HG02970 (cell line): ENCODE results near the gene TNFAIP8L1.
A peak's percentile ranks its signal among the peaks of the same experiment; 100 is the strongest.
"Not testable (repeated sequence)": the region's sequence is repeated elsewhere in the genome, so short reads cannot be mapped to it uniquely, and the experiment has no call there.

Source experiments
- ATAC-seq: cut with Tn5 transposase; IDR thresholded peaks from one replicate; pipeline ENCODE4 v1.9.1; 2021; ENCODE audit warnings: mild to moderate bottlenecking, moderate library complexity, moderate number of reproducible peaks; ENCODE audit not compliant: unreplicated experiment, low FRiP score

Gene TNFAIP8L1

DNA sequence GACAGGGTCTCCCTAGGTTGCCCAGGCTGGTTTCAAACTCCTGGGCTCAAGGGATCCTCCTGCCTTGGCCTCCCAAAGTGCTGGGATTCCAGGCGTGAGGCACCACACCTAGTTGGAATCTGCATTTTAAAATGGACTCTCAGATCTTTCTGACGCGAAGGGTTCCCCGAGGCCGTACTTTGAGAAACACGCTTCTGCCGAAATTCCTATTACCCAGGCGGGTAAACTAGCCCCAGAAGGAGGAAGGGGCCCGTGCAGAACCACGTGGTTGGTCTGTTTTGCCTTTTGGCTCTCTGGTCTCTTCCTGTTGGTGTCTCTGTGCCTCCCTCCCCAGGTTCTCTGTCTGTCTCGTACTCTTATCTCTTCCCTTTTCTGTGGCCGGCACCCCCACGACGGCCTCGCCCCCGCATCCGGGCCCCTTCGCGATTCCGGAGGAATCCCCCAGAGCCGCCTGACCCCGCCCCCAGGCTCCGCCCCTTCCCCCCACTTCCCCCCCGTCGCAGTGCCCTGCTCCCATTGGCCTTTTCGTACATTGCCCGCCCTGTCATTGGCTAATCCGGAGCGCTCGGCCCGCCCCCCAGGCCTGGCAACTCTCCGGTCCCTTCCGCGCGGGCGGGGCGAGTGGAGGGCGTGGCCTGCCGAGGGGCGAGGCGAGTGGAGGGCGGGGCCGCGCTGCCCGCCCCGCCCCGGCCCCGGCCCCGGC, at the start of gene TNFAIP8L1:
Gene TNFAIP8L1 (plus strand): TSS at position 689 of the 703 bp plus-strand sequence. CDS start 12,354 bp downstream, outside the sequence.
- peak; percentile 81 for ATAC-seq

DNA sequence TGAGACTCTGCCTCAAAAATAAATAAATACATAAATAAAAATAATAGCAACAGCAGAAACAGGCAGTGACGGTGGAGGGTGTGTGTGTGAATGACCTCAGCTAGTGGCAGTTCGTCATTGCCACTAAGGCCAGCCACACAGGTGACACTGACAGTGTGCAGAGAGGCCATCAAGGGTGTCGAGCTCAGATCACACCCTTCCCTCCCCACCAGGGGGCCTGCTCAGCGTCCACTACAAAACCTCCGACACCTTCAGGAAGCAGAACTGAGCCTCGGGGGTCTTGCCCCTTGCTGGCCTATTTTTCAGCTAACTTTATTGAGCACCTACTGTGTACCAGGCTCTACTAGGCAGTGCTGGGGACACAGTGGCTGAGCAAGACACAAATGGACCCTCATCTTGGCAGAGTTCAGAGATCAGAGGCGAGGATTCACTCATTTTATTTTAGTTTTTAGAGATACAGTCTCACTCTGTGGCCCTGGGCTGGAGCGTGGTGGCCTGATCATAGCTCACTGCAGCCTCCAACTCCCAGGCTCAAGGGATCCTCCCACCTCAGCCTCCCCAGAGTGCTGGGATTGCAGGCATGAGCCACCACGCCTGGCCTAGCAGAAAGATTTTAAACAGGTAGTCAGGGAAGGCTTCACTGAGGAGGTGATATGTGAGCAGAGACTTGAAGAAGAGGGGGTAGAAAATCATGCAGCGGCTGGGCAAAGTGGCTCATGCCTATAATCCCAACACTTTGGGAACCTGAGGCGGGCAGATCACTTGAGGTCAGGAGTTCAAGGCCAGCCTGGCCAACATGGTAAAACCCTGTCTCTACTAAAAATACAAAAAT, 49.5 kb upstream of the TNFAIP8L1 start:
- ATAC-seq, result no peak

DNA sequence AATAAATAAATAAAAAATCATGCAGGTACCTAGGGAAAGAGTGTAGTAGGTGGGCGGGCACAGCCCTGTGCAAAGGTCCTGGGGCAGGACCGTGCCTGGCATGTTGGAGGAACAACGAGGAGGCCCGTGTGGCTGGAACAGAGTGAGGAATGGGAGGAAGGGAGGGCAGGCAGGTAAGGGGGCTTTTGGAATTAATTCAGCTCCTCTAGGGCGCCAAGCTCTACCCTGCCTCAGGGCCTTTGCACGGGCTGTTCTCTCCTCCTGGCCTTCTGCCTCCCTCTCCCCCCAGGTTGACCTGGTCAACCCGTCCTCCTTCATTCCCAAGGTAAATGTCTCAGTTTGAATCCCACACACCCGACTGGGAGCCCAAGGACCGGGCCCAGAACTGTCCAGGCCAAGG, 48.8 kb upstream of the TNFAIP8L1 start:
- ATAC-seq, result no peak

DNA sequence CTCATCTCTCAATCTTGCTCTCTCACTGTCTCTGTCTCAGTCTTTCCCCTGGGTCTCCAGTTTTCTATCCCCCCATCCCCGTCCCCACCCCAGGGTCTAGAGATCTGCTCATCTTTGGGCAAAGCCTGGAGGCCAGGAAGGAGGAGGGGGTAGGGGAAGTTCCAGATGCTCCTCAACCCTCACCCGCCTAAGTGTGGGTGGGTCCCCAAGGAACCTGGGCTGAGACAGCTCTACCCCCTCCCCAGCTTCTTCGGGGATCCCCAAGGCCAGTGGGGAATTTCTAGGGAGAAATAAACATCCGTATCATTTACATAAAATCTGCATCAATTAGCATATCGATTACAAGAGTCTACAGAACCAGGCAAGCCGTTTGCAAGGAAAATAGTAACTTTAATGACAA, 48.0 kb upstream of the TNFAIP8L1 start:
- ATAC-seq, result no peak

DNA sequence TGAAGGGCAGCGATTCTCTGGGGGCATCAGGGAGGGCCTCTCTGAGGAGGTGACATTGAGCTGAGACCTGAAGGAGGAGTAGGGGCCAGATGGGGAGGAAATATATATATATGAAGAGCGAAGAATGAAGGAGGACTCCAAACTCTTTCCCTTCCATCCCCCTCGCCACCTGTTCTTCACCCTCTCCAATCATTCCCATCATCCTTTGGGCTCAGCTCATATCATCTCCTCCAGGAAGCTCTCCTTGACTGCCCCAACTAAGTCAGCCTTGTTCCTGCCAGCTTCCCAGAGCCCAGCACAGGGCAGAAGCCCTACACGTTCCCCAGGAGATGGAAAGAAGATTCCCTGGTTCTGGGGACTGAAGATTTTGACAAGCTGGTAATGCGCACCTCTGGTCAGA, 46.9 kb upstream of the TNFAIP8L1 start:
- no peak for ATAC-seq

DNA sequence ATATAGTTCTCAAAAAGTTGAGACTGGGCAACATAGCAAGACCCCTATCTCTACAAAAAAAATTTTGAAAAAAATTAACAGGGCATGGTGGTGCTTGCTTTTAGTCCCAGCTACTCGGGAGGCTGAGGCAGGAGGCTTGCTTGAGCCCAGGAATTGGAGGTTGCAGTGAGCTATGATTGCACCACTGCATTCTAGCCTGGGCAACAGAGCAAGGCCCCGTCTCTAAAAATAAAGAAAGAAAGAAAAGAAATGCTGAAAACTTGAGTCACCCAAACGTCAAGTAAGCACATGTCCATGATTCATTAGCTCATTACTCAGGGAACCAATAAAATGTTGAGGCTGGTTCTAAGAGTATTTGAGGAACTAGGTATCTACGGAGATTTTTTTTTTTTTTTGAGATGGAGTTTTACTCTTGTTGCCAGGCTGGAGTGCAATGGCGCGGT, 45.9 kb upstream of the TNFAIP8L1 start:
- no peak for ATAC-seq

DNA sequence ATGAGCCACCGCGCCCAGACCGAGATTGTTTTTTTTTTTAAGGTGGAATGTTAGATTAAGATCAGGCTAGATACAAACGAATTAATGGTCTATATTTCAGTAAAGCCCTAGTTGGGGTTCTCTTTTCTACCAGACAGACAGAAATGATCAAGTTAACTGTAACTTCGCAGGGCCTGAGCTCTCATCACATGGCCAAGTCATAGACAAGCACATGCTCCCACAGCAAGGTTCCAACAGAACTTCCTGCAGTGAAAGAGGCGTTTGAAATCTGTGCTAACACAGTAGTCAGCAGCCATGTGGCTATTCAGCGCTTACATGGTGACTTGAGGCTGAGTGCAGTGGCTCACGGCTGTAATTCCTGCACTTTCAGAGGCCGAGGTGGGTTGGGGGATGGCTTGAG, 45.1 kb upstream of the TNFAIP8L1 start:
- ATAC-seq, result no peak

DNA sequence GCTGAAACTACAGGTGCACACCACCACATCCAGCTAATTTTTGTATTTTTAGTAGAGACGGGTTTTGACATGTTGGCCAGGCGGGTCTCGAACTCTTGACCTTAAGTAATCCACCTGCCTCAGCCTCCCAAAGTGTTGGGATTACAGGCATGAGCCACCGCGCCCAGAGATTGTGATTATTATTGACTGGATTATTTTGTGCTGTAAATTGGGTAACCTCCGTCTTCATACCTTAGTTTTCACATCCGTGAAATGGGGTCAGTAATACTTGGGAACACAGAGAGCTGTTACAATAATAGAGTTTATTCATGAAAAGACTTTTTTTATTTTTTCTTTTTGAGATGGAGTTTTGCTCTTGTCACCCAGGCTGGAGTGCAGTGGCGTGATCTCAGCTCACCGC, 44.2 kb upstream of the TNFAIP8L1 start:
- ATAC-seq, result not testable (repeated sequence)

DNA sequence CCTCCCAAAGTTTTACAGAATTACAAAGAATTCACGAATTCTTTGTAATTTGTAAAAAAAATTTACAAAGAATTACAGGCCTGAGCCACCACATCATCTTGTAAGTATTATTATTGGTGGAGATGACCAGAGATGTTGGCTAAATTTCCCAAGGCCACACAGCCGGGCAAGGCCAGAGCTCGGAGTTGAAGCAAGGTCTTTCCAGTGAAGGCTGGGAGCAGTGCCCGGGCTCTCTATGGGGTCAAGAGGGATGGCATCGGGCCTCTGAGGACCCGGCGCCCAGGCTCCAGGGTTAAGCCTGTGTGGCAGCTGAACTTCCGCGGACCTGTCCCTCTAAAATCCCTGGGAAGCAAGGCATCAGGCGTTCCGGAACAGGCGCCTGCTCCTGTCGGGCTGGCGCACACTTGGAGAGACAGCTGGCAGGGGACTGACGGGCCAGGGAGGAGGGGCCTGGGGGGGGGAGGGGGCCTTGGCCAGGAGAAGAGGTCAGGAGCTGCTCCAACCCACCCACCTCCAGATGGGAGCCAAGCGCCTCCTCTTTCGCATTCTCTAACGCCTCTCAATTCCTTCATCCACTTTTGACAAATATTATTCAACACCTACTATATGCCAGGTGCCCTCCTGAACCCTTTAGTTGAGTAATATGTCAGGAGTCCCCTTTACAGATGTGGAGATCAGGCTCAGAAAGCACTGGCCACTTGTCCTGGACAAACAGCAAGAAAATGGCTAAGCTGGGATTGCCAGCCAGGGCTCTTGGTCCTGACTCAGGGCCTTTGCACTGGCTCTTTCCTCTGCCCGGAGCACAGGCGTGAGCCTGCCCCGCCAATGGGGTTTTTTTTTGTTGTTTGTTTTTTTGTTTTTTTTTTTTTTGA, 43.0 kb upstream of the TNFAIP8L1 start:
- ATAC-seq, result no peak

DNA sequence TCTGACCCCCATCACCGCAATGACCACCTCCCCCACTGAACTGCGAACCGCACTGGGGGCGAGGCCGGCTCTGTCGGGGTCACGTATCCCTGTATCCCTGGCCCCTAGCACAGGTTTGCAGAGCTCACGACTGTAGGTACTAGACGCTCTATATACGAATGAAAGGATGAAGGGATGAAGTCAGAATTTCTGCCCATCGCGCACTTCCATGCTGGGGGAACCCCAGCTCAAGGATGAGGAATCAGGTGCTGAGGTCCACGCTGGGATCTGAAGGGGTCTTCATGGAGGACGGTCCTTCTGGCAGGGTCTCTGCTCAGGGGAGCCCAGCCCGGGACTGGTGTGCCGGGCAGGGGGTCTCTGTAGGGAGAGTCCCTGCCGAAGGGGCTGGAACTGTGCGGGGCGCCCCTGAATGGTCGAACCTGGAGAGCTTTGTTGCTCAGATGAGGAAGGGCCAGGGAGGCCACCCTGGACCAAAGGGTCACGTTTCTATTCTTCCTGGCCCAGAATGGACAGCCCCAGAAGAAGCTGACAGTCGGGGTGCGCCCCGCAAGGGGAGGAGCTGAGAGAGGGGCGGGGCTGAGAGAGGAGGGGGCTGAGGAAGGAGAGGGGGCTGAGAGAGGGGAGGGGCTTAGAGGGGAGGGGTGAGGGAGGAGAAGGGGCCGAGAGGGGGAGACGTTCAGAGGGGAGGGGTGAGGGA, 41.9 kb upstream of the TNFAIP8L1 start:
- no peak for ATAC-seq

DNA sequence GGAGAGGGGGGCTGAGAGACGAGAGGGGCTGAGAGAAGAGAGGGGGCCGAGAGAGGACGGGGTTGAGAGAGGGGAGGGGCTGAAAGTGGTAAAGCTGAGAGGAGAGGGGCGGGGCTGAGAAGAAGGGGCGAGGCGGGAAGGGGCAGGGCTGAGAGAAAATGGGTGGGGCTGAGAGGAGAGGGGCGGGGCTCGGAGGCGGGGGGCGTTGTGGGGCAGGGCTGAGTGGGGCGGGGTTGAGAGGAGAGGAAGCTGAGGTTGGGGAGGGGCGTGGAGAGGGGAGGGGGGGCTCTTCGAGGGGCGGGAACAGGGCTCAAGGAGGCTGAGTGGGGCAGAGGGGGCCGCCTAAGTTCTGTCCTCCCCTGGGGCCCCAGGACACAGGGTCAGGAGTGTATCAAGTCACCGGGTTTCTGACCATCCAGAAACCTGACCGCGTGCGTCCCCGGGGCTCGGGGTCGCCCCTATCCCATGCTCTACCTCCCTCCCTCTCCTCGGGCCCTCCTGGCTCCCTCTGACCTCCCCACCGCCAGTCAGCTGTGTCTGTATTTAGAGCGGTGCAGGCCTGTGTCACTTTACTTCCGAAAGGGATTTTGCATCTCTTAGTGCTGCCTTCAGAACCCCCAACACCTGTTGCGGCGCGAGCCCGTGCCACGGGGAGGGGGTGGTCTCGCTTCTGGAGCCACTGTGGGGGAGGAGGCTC, 41.2 kb upstream of the TNFAIP8L1 start:
- ATAC-seq, result no peak

DNA sequence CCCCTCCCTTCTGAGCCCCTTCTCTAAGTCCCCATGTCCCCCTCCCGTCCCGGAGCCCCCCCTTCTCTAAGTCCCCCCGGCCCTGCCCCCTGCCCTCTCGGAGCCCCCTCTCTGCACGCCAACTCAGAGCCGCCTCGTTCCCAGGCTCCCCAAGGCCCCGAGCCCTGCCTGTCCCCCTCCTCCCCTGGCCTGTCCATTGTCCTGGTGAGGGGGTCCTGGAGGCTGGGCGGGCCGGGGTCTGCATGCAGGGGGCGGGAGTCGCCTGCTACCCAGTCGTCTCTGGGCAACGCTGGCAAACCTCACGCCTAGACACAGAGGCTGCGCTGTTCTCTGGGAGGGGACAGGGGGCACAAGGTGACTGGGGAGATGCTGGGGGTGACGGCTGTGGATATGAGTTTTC, 40.6 kb upstream of the TNFAIP8L1 start:
- no peak for ATAC-seq

DNA sequence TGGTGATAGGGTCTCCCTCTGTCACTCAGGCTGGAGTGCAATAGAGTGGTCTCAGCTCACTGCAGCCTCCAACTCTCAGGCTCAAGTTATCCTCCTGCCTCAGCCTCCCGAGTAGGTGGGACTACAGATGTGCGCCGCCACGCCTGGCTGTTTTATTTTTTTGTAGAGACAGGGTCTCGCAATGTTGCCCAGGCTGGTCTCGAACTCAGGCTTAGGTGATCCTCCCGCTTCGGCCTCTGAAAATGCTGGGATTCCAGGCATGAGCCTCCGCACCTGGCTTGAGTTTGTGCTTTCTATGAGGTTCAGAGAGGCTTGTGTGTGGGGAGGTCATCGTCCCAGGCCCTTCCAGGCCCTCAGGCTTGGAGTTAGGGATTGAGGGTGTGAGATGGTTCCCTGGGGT, 39.2 kb upstream of the TNFAIP8L1 start:
- no peak for ATAC-seq

DNA sequence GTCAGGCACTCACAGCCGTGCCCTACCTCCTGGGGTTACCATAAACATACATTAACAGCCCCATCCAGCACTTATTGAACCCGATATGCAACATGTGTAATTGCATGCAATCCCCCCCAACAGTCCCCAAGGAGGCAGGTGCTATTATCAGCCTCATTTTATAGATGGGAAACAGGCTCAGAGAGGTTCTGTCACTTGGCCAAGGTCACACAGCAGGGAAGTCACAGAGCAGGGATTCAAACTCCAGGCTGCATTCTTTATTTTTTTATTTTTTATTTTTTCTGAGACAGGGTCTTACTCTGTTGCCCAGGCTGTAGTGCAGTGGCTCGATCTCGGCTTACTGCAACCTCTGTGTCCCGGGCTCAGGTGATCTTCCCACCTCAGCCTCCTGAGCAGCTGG, 38.4 kb upstream of the TNFAIP8L1 start:
- no peak for ATAC-seq

DNA sequence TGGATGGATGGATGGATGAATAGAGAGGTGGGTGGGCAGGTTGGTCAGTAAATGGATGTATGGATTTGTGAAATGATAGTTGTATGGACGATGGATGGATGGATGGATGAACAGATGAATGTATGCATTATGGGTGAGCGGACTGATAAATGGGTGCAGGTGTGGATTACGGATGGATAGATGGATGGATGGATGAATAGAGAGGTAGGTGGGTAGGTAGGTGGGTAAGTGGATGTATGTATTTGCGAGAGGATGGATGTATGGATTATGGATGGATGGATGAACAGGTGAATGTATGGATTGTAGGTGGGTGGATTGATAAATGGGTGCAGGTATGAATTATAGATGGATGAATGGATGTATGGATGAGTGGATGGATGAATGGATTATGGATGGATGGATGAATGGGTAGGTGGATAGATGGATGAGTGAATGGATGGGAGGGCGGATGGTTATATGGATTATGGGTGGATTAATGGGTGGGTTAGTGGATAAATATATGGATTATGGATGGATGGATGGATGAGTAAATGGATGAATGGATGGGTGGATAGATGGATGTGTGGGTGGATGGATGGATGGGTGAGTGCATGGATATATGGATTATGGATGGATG, 37.0 kb upstream of the TNFAIP8L1 start:
- ATAC-seq, result no peak

DNA sequence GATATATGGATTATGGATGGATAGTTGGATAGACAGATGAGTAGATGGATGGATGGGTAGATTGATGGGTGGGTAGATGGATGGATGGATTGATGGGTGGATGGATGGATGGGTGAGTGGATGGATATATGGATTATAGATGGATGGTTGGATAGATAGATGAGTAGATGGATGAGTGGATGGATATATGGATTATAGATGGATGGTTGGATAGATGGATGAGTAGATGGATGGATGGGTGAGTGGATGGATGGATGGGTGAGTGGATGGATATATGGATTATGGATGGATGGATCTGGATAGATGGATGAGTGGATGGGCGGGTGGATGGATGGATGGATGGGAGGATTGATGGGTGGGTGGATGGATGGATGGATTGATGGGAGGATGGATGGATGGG, 36.4 kb upstream of the TNFAIP8L1 start:
- ATAC-seq, result no peak

DNA sequence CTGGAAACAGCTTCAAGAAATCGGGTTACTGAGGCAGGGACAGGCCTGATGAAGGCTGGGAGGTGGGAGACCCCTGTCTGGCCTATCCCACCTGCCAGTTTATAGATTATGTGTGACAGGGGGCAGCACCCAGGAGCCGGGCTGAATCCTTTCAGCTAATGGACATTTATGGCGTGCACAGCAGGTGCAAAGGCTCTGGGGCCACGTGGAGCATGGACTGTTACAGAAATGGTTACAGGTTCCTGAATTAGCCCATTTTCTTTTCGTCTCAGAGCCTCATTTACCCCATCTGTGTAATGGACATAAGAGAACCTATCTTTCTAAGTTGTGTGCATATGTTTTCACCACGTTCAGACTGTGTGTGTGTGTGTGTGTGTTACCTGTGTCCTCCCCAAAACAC, 34.4 kb upstream of the TNFAIP8L1 start:
- no peak for ATAC-seq

DNA sequence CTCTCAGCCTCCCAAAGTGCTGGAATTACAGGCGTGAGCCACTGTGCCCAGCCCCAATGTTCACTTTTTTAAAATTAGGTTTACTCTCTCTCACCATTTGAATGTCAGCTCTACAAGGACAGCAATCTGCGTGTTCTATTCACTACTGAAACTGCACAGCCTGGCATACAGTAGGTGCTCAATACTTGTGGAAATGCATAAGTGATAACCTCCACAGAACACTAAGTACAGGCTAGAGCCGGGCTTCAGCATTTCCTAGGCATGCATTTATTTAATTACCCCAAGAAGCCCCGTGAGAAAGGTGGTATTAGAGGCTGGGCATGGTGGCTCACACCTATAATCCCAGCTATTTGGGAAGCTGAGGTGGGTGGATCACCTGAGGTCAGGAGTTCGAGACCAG, 33.1 kb upstream of the TNFAIP8L1 start:
- no peak for ATAC-seq

DNA sequence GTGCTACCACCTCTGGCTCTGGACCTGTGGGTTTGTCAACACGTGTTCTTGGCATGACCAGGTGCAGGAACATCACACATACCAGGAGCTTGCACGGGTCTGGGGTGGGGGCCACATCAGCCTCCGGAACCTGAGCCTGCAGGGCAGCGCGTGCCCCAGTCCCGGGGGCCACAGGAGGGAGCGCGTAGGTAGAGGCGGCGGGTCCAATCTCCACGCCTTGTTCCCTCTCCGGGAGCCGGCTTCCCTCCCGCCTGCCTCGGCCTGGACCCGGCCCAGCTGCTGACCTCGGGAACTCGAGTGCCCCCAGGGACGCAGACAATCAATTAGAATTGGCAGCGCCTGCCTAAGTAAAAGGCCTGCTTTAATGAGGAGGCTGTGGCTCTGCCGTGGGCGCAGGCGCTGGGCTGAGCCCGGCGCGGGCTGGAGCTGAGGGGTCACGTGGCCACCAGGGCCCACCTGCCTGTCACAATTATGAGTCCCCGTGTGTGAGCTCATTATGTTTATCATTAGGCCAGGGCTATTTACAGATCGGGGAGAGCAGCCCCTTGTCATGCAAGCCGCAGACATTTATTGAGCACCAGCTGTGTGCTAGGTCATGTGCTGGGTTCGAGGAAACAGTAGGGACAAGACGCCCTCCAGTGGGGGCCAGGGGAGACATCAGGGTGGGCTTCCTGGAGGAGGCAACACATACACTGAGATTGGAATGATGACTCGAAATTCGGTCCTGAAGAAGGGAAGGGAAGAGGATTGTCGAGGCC, 32.2 kb upstream of the TNFAIP8L1 start:
- no peak for ATAC-seq
